HEK293T (cell line): ENCODE measurements around the gene ARL15.

Experiments used
- ARNT ChIP-seq: fragments of 450-650 bp; IDR thresholded peaks from 2 replicates; pipeline ENCODE4 v1.6.1; 2017; ENCODE audit warnings: mild to moderate bottlenecking
- BHLHE40 ChIP-seq: fragments of 450-650 bp; IDR thresholded peaks from 2 replicates; pipeline ENCODE4 v1.6.1; 2016; ENCODE audit warnings: mild to moderate bottlenecking, moderate library complexity, borderline replicate concordance
- ELF4 ChIP-seq: fragments of 450-650 bp; IDR thresholded peaks from 2 replicates; pipeline ENCODE4 v1.6.1; 2017; ENCODE audit warnings: antibody characterized with exemption
- FOXA1 ChIP-seq: fragments of 450-650 bp; IDR thresholded peaks from 2 replicates; pipeline ENCODE4 v1.6.1; 2016; ENCODE audit warnings: mild to moderate bottlenecking
- FOXK2 ChIP-seq: fragments of 450-650 bp; IDR thresholded peaks from 2 replicates; pipeline ENCODE4 v1.6.1; 2016; ENCODE audit warnings: mild to moderate bottlenecking
- FOXM1 ChIP-seq: fragments of 450-650 bp; IDR thresholded peaks from 2 replicates; pipeline ENCODE4 v1.6.1; 2017; ENCODE audit warnings: mild to moderate bottlenecking, borderline replicate concordance
- L3MBTL2 ChIP-seq: fragments of 450-650 bp; conservative IDR thresholded peaks from 2 replicates; pipeline ENCODE4 v1.6.1; 2016; ENCODE audit warnings: mild to moderate bottlenecking
- NFRKB ChIP-seq: fragments of 450-650 bp; IDR thresholded peaks from 2 replicates; pipeline ENCODE4 v1.6.1; 2016; ENCODE audit warnings: mild to moderate bottlenecking, moderate library complexity
- PKNOX1 ChIP-seq: fragments of 450-650 bp; IDR thresholded peaks from 2 replicates; pipeline ENCODE4 v1.6.1; 2016
- SP1 ChIP-seq: fragments of 450-650 bp; IDR thresholded peaks from 2 replicates; pipeline ENCODE4 v1.6.1; 2017
- SUZ12 ChIP-seq: fragments of 450-650 bp; IDR thresholded peaks from 2 replicates; pipeline ENCODE4 v1.6.1; 2016; ENCODE audit warnings: mild to moderate bottlenecking
- TARDBP ChIP-seq: fragments of 450-650 bp; IDR thresholded peaks from 2 replicates; pipeline ENCODE4 v1.6.1; 2016
- ZNF384 ChIP-seq: fragments of 450-650 bp; IDR thresholded peaks from 2 replicates; pipeline ENCODE4 v1.6.1; 2016

GRCh38 chr5:54098267-54098666 is 212.1 kb downstream of the ARL15 start:
- TF ChIP-seq NFRKB (no peak), BHLHE40 (no peak), TARDBP (no peak), FOXK2 (no peak), ELF4 (no peak), FOXM1 (no peak), ZNF384 (no peak), SP1 (no peak), PKNOX1 (no peak), FOXA1 (no peak), ARNT (no peak), L3MBTL2 (no peak), SUZ12 (no peak)
